Neural cell (in vitro differentiated cells): Measurements from ENCODE around the gene ZBTB17.

ENCODE experiments used
- EP300 ChIP-seq: fragments of 450-650 bp; conservative IDR thresholded peaks from 2 replicates; pipeline ENCODE4 v1.6.1; 2014; ENCODE audit warnings: antibody characterized with exemption, mild to moderate bottlenecking, moderate library complexity; ENCODE audit not compliant: poor library complexity, severe bottlenecking
- EZH2 ChIP-seq: fragments of 200-600, 300-800 bp; shearing (Covaris generic), sonication (generic); IDR thresholded peaks from 2 replicates; pipeline ENCODE4 v1.6.1; 2014; ENCODE audit warnings: antibody characterized with exemption, low read length, borderline replicate concordance, mild to moderate bottlenecking; ENCODE audit not compliant: insufficient read depth, poor library complexity, severe bottlenecking
- REST ChIP-seq: IDR thresholded peaks from 2 replicates; pipeline ENCODE4 v1.6.1; 2012; ENCODE audit warnings: borderline replicate concordance
- TF ChIP-seq, protein P1 (sequence below): fragments of 450-650 bp; IDR thresholded peaks from 2 replicates; pipeline ENCODE4 v1.5.1; 2014; ENCODE audit warnings: antibody characterized with exemption, mild to moderate bottlenecking, moderate library complexity; ENCODE audit not compliant: poor library complexity, severe bottlenecking

DNA sequence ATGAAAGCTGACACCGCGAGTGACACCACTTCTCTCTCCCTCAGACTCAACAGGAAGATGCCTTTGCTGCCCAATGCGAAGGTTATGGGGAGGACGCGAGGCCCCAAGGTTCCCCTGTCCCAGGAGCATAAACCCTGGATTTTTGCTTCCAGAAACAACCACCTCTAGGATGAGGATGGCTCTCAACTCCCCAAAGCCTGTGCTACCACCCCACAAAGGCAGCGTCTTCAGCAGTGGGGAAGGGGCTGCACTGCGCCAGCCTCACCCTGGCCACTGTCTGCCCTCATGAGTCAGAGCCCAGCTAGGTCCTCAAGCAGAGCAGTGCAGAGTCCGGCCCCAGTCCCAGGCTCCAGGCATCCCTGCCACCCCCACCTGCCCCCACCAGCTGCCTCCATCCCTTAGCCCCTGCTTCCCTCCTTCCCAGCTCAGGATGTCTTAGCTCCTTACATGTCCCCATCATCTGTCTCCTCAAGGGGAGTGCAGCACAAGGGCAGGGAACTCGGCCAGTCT lies 21.2 kb upstream of the ZBTB17 start:
- TF ChIP-seq EZH2 = no peak
- TF ChIP-seq EP300 = no peak
- TF ChIP-seq REST = no peak
- TF ChIP-seq, protein P1, sequence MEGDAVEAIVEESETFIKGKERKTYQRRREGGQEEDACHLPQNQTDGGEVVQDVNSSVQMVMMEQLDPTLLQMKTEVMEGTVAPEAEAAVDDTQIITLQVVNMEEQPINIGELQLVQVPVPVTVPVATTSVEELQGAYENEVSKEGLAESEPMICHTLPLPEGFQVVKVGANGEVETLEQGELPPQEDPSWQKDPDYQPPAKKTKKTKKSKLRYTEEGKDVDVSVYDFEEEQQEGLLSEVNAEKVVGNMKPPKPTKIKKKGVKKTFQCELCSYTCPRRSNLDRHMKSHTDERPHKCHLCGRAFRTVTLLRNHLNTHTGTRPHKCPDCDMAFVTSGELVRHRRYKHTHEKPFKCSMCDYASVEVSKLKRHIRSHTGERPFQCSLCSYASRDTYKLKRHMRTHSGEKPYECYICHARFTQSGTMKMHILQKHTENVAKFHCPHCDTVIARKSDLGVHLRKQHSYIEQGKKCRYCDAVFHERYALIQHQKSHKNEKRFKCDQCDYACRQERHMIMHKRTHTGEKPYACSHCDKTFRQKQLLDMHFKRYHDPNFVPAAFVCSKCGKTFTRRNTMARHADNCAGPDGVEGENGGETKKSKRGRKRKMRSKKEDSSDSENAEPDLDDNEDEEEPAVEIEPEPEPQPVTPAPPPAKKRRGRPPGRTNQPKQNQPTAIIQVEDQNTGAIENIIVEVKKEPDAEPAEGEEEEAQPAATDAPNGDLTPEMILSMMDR = no peak
